ENCODE data around the gene ZFAND3. TPM values are rescaled to one million over a fixed set of nuclear protein-coding genes. Genes with fewer than 3 reads are reported as not detected.

ZFAND3 gene
- total RNA-seq, 1 donor from 2014 or later, result 81.8 TPM

DNA sequence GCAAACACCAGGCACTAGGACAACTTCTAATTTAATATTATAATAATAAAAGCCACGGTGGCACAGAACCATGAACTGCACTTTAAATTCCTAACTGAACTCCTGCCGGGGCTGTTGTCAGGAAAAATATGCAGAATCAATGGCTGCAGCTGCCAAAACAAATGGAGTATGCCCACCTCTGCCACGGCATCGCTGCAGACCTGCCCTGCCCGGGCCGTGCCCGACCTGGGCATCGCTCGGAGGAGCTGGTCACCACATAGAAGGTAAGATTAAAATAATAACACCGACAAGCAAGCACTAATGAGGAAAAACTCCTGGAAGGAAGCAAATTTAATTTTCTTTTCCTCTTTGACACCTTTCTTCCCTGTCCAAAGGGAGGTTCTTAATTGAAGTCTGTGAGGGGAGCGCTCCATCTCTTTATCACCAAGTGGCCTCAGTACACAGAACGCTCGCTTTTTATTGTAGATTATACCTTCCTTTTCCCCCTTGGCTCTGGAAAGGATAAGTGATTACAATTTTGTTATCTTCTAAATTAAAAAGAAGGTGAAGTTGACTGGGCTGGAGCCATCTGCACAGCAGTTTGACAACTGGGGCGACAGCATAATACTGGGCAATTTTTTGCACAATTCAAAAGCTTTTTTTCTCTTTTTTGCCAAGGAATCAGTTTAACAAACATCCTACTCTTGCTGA, 351.3 kb downstream of the ZFAND3 start:
- Histone ChIP-seq H3K27ac (replicated peaks) (no peak overlapping the region), H3K36me3 (peaks cover 19% of the 10 kb centered on the region), H3K4me1 (peaks cover 5% of the 10 kb centered on the region), H3K27me3 (ENCODE audit: low read depth) (no peaks in the 10 kb centered on the region), H3K4me3 (no peak overlapping the region), H3K9me3 (replicated peaks) (no peaks in the 10 kb centered on the region)
- intact Hi-C loops (cut with micrococcal nuclease), result no loop called here
- DNase-seq, result no peak
- TF ChIP-seq, protein P1, sequence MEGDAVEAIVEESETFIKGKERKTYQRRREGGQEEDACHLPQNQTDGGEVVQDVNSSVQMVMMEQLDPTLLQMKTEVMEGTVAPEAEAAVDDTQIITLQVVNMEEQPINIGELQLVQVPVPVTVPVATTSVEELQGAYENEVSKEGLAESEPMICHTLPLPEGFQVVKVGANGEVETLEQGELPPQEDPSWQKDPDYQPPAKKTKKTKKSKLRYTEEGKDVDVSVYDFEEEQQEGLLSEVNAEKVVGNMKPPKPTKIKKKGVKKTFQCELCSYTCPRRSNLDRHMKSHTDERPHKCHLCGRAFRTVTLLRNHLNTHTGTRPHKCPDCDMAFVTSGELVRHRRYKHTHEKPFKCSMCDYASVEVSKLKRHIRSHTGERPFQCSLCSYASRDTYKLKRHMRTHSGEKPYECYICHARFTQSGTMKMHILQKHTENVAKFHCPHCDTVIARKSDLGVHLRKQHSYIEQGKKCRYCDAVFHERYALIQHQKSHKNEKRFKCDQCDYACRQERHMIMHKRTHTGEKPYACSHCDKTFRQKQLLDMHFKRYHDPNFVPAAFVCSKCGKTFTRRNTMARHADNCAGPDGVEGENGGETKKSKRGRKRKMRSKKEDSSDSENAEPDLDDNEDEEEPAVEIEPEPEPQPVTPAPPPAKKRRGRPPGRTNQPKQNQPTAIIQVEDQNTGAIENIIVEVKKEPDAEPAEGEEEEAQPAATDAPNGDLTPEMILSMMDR (IDR thresholded peaks at IDR 0.05; ENCODE audit: borderline replicate concordance), result no peak

DNA sequence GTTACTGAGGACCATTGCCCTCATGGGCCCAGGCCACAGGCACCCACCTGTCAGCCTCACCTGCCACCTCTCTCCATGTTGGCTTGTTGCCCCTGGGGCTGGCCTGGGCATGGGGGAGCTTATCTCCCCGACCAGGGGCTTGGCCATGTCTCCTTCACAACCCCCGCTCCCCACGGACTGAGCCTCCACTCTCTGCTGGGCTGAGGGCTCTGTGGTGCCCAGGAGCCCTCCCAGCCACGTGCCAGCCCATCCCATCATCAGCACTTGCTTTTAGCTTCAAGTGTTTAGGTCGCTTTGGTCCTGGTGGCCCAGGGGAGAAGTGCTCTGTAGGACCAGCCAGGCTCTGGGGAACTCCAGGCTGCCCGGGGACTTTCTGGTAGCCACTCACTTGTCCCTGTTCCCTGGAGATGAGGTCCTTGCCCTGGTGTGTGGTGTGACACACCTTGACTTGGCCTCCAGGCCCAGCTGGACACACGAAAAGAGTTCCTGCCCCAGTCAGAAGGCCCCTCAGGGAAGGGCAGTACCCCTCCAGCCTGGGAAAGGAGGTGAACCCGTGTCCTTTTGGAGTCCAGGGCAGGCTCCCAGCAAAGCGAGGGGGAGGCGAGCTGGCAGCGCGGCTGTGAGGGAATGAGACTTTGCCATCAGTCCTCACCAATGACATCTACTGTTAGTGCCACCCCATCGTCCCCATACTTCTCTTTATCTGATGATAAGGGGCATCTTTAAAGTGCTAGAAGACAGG, 352.6 kb downstream of the ZFAND3 start:
- Histone ChIP-seq H3K27me3 (ENCODE audit: low read depth) (no peaks in the 10 kb centered on the region), H3K4me1 (peaks cover 5% of the 10 kb centered on the region), H3K4me3 (no peak overlapping the region), H3K36me3 (peaks cover 19% of the 10 kb centered on the region), H3K9me3 (replicated peaks) (no peaks in the 10 kb centered on the region), H3K27ac (replicated peaks) (no peak overlapping the region)
- TF ChIP-seq, protein P1 (IDR thresholded peaks at IDR 0.05; ENCODE audit: borderline replicate concordance), result no peak
- intact Hi-C loops (cut with micrococcal nuclease), result no loop called here
- no peak for DNase-seq

DNA sequence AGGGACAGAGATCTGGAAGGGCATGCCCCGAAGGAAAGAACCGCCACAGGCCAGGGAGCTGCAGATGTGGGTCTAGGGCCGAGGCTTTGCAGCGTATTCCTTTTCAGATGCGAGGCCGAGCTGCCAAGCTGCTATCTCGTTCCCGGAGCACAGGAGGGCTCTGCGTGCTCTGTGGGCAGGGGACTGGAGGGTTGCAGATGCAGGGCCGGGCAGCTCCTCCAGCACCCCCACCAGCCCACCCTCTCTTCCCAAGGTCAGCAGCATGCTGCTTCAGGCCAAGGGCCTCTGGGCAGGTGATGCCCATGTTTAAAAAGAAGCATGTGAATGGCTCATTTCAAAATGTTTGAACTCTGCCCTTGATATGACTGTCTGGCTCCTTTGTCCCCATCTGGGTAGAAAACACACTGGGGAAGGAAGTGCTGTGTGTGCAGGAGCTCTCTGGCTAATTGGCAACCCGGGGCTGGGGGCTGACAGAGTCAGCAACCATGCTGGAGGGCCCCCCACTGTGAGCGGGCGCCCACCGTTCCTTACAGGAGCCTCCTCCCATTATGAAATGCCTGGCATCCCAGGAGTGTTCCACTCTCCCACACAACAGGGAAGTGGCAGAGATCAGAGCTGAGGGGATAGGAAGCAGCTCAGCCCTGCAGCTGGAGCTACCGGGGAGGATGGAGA, 353.3 kb downstream of the ZFAND3 start:
- Histone ChIP-seq H3K4me3 (no peak overlapping the region), H3K27ac (replicated peaks) (no peak overlapping the region), H3K4me1 (peaks cover 9% of the 10 kb centered on the region), H3K36me3 (peaks cover 19% of the 10 kb centered on the region), H3K9me3 (replicated peaks) (no peaks in the 10 kb centered on the region), H3K27me3 (ENCODE audit: low read depth) (no peaks in the 10 kb centered on the region)
- DNase-seq, result no peak
- intact Hi-C loops (cut with micrococcal nuclease), result no loop called here
- TF ChIP-seq, protein P1 (IDR thresholded peaks at IDR 0.05; ENCODE audit: borderline replicate concordance), result no peak

DNA sequence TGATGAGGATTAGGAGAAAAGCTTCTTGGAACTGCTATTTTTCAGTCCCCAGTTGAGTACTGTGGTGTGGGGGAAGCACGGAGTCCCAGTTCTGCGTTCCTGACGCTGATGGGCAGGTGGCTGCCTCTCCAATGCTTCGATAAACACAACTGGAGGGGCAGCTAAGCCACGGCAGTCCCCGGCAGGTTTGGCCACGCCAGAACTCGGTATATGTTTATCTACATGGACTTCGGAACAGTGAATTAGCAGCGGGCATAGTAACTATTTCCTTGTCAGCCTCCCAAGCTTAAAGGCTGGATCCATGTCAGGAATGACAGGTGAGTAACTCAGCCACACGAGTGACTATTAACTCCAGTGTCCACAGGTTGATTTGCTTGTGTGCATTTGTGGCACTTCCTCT, 354.4 kb downstream of the ZFAND3 start:
- TF ChIP-seq, protein P1 (IDR thresholded peaks at IDR 0.05; ENCODE audit: borderline replicate concordance), result no peak
- peaks cover 19% of the 10 kb centered on the region for H3K36me3 ChIP-seq
- intact Hi-C loops (cut with micrococcal nuclease), result no loop called here
- DNase-seq, result no peak
- H3K4me1 ChIP-seq, result peaks cover 9% of the 10 kb centered on the region
- no peak overlapping the region for H3K27ac ChIP-seq (replicated peaks)
- no peaks in the 10 kb centered on the region for H3K27me3 ChIP-seq (ENCODE audit: low read depth)
- H3K9me3 ChIP-seq (replicated peaks), result no peaks in the 10 kb centered on the region
- no peak overlapping the region for H3K4me3 ChIP-seq

DNA sequence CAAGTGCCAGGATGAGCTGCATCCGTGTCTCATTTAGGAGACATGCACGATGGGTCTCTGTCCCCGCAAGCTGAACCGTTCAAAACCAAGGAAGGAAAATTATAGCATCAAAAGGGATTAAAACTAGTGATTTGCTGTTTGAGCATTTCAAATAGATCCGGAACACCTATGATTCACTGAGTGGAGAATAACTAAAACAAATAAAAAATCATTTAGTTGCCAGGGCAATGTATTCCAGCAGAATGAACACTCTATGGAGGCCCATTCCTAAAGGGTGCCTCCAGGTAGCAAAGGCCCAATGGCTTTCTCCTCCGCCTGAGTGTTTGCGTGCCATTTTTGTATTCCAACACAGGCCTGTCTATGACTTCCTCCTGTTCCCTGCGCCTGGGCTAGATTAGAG, 354.8 kb downstream of the ZFAND3 start:
- intact Hi-C loops (cut with micrococcal nuclease), result no loop called here
- DNase-seq, result no peak

More for the DNA sequence above, 354.8 kb downstream of the ZFAND3 start:
- Histone ChIP-seq H3K27me3 (ENCODE audit: low read depth) (no peaks in the 10 kb centered on the region), H3K4me1 (peaks cover 9% of the 10 kb centered on the region), H3K27ac (replicated peaks) (no peak overlapping the region), H3K4me3 (no peak overlapping the region), H3K9me3 (replicated peaks) (no peaks in the 10 kb centered on the region), H3K36me3 (peaks cover 19% of the 10 kb centered on the region)
- TF ChIP-seq, protein P1 (IDR thresholded peaks at IDR 0.05; ENCODE audit: borderline replicate concordance), result no peak
